Type B pancreatic cell (in vitro differentiated cells): Measurements from ENCODE around the gene PRMT7. TPM values are rescaled to one million over a fixed set of nuclear protein-coding genes. Genes with fewer than 3 reads are reported as not detected.
A peak's percentile ranks its signal among the peaks of the same experiment; 100 is the strongest.

Experiments used
- DNase-seq: peaks from one replicate; pipeline ENCODE4 v3.0.0; 2021; ENCODE audit warnings: mixed read lengths; ENCODE audit not compliant: unreplicated experiment; ENCODE audit errors: extremely low spot score
- H3K27ac Mint-ChIP-seq: 2 replicates; pipeline ENCODE4 v1.8.0; 2021; ENCODE audit warnings: mild to moderate bottlenecking, mixed read lengths
- H3K27me3 Mint-ChIP-seq: 2 replicates; pipeline ENCODE4 v1.8.0; 2021; ENCODE audit warnings: mixed read lengths
- H3K36me3 Mint-ChIP-seq: 2 replicates; pipeline ENCODE4 v1.8.0; 2021; ENCODE audit warnings: mixed read lengths
- H3K4me1 Mint-ChIP-seq: one replicate; pipeline ENCODE4 v1.8.0; 2021; ENCODE audit warnings: mixed read lengths; ENCODE audit not compliant: unreplicated experiment
- H3K4me3 Mint-ChIP-seq: 2 replicates; pipeline ENCODE4 v1.8.0; 2021; ENCODE audit warnings: mild to moderate bottlenecking, mixed read lengths
- H3K9me3 Mint-ChIP-seq: 2 replicates; pipeline ENCODE4 v1.8.0; 2021; ENCODE audit warnings: mixed read lengths
- total RNA-seq: library from RNA; stranded (reverse); gene quantifications from 2 replicates; pipeline ENCODE4 v1.2.1, GENCODE V29; 2021; ENCODE audit warnings: low replicate concordance
- TF ChIP-seq, protein P1 (sequence below): fragments of 200-600 bp; sonication (generic); conservative IDR thresholded peaks from 2 replicates; pipeline ENCODE4 v1.5.0; 2021; ENCODE audit warnings: antibody characterized with exemption, mild to moderate bottlenecking

PRMT7 gene
- total RNA-seq, 1 donor from 2014 or later, result 66.9 TPM

DNA sequence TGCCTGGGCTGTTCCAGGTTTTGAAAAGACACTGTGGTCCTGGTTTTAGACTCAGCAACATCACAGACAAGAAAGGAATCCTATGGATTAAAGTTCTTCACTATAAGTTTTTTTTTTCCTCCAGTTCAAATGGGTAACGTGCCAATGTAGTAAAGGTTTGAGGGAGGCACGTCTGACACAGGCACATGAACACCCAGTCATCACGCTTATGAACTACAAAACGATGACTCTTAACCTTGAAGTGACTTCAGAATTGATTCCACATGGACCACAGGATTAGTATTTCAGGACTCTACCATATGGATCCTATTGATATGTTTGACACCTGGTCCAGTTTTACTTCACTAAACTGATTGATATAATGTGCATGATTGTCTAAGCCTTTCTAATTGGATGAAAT is 2.3 kb downstream of the PRMT7 start:
- Mint-ChIP-seq H3K27ac (no peak overlapping the region), H3K36me3 (peaks cover 3% of the 10 kb centered on the region), H3K4me3 (peak overlapping the region; percentile 55), H3K27me3 (no peaks in the 10 kb centered on the region), H3K9me3 (no peaks in the 10 kb centered on the region), H3K4me1 (peaks cover 17% of the 10 kb centered on the region)
- no peak for DNase-seq
- TF ChIP-seq, protein P1, sequence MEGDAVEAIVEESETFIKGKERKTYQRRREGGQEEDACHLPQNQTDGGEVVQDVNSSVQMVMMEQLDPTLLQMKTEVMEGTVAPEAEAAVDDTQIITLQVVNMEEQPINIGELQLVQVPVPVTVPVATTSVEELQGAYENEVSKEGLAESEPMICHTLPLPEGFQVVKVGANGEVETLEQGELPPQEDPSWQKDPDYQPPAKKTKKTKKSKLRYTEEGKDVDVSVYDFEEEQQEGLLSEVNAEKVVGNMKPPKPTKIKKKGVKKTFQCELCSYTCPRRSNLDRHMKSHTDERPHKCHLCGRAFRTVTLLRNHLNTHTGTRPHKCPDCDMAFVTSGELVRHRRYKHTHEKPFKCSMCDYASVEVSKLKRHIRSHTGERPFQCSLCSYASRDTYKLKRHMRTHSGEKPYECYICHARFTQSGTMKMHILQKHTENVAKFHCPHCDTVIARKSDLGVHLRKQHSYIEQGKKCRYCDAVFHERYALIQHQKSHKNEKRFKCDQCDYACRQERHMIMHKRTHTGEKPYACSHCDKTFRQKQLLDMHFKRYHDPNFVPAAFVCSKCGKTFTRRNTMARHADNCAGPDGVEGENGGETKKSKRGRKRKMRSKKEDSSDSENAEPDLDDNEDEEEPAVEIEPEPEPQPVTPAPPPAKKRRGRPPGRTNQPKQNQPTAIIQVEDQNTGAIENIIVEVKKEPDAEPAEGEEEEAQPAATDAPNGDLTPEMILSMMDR, result no peak

DNA sequence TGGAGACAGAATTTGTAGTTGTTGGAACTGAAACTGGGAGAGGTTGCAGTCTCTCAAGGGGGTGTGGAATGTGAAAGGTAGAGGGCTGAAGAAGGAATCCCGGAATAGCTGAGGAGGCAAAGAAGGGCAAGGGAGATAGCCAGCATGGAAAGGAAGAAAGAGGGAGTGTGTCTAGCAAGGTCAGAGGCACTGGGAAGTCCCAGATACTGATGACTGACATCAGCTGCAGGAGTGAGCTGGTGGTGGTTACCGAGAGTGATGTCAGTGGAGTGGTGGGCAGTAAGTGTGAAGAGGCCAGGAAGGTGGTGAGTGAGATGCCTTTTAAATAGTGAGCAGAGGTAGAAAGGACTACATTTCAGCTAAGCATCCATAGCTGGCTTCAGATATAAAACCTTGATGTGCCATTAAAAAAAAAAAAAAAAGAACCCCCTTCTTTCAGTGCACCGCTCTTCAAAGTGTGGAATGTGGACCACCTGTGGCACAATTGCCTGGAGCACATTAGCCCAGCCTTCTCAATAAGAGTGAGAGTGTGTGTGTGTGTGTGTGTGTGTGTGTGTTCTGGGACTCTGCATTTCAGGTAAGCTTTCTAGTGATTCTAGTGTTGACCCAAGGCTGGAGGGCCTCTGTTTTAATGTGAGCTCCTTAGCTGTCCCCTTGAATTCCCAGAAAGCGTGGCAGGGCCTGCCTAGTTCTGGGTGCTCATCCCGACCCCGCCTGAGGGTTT is 8.5 kb downstream of the PRMT7 start:
- H3K4me1 Mint-ChIP-seq, result no peaks in the 10 kb centered on the region
- H3K27ac Mint-ChIP-seq, result no peak overlapping the region
- no peak overlapping the region for H3K4me3 Mint-ChIP-seq
- no peak for DNase-seq
- TF ChIP-seq, protein P1, result no peak
- H3K9me3 Mint-ChIP-seq, result no peaks in the 10 kb centered on the region
- H3K27me3 Mint-ChIP-seq, result no peaks in the 10 kb centered on the region
- H3K36me3 Mint-ChIP-seq, result peaks cover 14% of the 10 kb centered on the region

DNA sequence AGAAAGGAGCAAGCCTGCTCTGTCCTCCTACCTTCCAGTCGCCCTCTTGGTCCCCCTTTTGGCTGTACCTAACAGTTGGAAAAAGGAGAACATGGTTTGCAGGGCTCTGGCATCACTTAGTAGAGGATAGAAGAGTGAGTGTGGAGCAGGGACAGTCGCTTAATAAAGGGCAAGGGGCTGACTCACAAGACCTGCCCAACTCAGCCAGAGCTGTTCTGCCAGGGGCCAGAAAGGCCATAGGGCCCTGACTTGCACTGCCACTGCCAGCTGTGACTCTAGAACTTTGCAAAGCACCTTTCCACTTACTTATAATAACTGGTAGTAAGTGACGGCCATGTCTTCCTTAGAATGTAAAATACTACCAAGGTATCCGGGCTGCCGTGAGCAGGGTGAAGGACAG is 13.5 kb downstream of the PRMT7 start:
- Mint-ChIP-seq H3K4me1 (peaks cover 16% of the 10 kb centered on the region), H3K27me3 (no peaks in the 10 kb centered on the region), H3K9me3 (no peaks in the 10 kb centered on the region), H3K27ac (no peak overlapping the region), H3K36me3 (peaks cover 21% of the 10 kb centered on the region), H3K4me3 (no peak overlapping the region)
- DNase-seq, result no peak
- TF ChIP-seq, protein P1, result no peak

DNA sequence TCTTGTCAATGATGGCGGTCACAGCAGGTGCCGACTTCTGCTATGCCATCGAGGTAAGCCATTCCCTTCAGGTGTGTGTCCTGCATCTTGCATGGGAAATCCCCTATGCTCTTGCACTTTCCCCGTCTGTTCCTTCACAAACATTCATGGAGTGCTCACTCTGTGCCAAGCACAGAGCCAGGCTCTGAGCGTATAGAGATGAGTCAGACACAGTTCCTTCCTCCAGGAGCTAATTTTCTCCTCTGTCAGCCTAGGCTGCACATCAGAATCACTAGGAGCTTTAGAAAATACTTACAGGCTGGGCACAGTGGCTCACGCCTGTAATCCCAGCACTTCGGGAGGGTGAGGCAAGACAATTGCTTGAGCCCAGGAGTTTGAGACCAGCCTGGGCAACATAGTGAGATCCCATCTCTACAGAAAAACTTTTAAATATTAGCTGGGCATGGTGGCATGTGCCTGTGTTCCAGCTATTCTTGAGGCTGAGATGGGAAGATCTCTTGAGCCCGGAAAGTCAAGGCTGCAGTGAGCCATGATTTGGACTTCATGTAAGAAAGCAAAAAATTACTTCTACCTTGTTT is 14.1 kb downstream of the PRMT7 start:
- H3K27ac Mint-ChIP-seq, result no peak overlapping the region
- DNase-seq, result no peak
- peaks cover 21% of the 10 kb centered on the region for H3K36me3 Mint-ChIP-seq
- H3K4me3 Mint-ChIP-seq, result no peak overlapping the region
- peaks cover 16% of the 10 kb centered on the region for H3K4me1 Mint-ChIP-seq
- H3K27me3 Mint-ChIP-seq, result no peaks in the 10 kb centered on the region
- H3K9me3 Mint-ChIP-seq, result no peaks in the 10 kb centered on the region
- TF ChIP-seq, protein P1, result no peak

DNA sequence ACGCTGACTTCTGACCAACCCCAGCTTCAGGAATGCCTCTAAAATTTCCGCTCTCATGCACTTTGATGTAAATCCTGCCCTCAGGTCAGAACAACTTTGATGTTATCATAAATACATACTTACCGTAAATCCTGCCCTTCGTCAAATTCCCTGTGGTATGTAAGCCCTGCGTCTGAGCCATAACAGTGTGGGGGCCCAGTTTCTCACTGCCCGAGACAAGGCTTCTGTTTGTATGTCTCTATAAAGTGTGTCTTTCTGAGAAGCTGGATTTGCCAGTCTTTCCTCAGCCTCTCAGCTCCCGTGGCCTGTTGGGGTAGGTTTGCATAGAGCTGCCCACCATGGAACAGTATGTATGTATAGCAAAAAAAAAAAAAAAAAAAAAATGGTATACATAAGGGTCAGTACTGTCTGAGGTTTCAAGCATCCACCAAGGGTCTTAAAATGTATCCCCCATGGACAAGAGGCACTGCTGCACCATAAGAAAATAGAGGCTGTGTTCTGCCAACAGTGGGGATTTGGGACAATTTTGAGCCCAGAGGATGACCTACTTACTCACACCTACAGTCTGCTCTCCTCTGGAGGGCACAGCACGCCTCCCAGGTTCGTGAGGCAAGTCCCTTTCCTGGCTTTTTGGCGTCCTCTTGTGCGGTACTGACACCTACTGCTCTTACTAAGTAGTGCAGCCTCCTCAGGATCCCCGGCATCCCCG is 17.5 kb downstream of the PRMT7 start:
- H3K36me3 Mint-ChIP-seq, result peaks cover 15% of the 10 kb centered on the region
- DNase-seq, result peak; percentile 81
- no peak overlapping the region for H3K4me3 Mint-ChIP-seq
- H3K27me3 Mint-ChIP-seq, result no peaks in the 10 kb centered on the region
- TF ChIP-seq, protein P1, result peak; percentile 90
- peaks cover 28% of the 10 kb centered on the region for H3K4me1 Mint-ChIP-seq
- no peaks in the 10 kb centered on the region for H3K9me3 Mint-ChIP-seq
- peak overlapping the region; percentile 81 for H3K27ac Mint-ChIP-seq
